HEK293 (cell line): ENCODE results near the gene TMEM229B.

ENCODE experiments used
- HOXA7 ChIP-seq: sonication (generic); formaldehyde crosslinking; IDR thresholded peaks from 2 replicates; pipeline ENCODE4 v1.8.1; 2022; ENCODE audit warnings: missing genetic modification reagents, borderline replicate concordance
- ZNF433 ChIP-seq: fragments of 450-650 bp; formaldehyde crosslinking; IDR thresholded peaks from 2 replicates; pipeline ENCODE4 v1.5.1; 2016; ENCODE audit warnings: missing biosample characterization, missing genetic modification characterization, low read depth
- ZNF670 ChIP-seq: fragments of 450-650 bp; formaldehyde crosslinking; IDR thresholded peaks from 2 replicates; pipeline ENCODE4 v1.5.1; 2016; ENCODE audit warnings: missing biosample characterization, missing genetic modification characterization, low read depth
- ZNF777 ChIP-seq: fragments of 450-650 bp; formaldehyde crosslinking; IDR thresholded peaks from 2 replicates; pipeline ENCODE4 v1.5.1; 2017; ENCODE audit warnings: missing biosample characterization, missing genetic modification characterization, borderline replicate concordance
- TF ChIP-seq, protein P1 (sequence below): fragments of 450-650 bp; formaldehyde crosslinking; IDR thresholded peaks from 2 replicates; pipeline ENCODE4 v1.5.1; 2016; ENCODE audit warnings: missing biosample characterization, missing genetic modification characterization
- TF ChIP-seq, protein P2 (sequence below): fragments of 450-650 bp; formaldehyde crosslinking; IDR thresholded peaks from 2 replicates; pipeline ENCODE4 v1.5.1; 2016; ENCODE audit warnings: missing biosample characterization, missing genetic modification characterization

- TF ChIP-seq, protein P1, sequence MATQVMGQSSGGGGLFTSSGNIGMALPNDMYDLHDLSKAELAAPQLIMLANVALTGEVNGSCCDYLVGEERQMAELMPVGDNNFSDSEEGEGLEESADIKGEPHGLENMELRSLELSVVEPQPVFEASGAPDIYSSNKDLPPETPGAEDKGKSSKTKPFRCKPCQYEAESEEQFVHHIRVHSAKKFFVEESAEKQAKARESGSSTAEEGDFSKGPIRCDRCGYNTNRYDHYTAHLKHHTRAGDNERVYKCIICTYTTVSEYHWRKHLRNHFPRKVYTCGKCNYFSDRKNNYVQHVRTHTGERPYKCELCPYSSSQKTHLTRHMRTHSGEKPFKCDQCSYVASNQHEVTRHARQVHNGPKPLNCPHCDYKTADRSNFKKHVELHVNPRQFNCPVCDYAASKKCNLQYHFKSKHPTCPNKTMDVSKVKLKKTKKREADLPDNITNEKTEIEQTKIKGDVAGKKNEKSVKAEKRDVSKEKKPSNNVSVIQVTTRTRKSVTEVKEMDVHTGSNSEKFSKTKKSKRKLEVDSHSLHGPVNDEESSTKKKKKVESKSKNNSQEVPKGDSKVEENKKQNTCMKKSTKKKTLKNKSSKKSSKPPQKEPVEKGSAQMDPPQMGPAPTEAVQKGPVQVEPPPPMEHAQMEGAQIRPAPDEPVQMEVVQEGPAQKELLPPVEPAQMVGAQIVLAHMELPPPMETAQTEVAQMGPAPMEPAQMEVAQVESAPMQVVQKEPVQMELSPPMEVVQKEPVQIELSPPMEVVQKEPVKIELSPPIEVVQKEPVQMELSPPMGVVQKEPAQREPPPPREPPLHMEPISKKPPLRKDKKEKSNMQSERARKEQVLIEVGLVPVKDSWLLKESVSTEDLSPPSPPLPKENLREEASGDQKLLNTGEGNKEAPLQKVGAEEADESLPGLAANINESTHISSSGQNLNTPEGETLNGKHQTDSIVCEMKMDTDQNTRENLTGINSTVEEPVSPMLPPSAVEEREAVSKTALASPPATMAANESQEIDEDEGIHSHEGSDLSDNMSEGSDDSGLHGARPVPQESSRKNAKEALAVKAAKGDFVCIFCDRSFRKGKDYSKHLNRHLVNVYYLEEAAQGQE (tag by site-specific recombination), result no peak
- TF ChIP-seq HOXA7 (CRISPR knock-in tag) (no peak), ZNF777 (no peak), ZNF670 (tag by site-specific recombination) (no peak), ZNF433 (tag by site-specific recombination) (no peak)
- TF ChIP-seq, protein P2, sequence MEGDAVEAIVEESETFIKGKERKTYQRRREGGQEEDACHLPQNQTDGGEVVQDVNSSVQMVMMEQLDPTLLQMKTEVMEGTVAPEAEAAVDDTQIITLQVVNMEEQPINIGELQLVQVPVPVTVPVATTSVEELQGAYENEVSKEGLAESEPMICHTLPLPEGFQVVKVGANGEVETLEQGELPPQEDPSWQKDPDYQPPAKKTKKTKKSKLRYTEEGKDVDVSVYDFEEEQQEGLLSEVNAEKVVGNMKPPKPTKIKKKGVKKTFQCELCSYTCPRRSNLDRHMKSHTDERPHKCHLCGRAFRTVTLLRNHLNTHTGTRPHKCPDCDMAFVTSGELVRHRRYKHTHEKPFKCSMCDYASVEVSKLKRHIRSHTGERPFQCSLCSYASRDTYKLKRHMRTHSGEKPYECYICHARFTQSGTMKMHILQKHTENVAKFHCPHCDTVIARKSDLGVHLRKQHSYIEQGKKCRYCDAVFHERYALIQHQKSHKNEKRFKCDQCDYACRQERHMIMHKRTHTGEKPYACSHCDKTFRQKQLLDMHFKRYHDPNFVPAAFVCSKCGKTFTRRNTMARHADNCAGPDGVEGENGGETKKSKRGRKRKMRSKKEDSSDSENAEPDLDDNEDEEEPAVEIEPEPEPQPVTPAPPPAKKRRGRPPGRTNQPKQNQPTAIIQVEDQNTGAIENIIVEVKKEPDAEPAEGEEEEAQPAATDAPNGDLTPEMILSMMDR (tag by site-specific recombination), result no peak
Observed at GRCh38 chr14:67463900-67464299, 24.6 kb downstream of the TMEM229B start.
